Measurements from ENCODE around the gene FOXA3. TPM values are rescaled to one million over a fixed set of nuclear protein-coding genes. Genes with fewer than 3 reads are reported as not detected.

FOXA3 gene
- total and polyA plus RNA-seq, 11 donors = 0.07 TPM; not detected in 10

DNA sequence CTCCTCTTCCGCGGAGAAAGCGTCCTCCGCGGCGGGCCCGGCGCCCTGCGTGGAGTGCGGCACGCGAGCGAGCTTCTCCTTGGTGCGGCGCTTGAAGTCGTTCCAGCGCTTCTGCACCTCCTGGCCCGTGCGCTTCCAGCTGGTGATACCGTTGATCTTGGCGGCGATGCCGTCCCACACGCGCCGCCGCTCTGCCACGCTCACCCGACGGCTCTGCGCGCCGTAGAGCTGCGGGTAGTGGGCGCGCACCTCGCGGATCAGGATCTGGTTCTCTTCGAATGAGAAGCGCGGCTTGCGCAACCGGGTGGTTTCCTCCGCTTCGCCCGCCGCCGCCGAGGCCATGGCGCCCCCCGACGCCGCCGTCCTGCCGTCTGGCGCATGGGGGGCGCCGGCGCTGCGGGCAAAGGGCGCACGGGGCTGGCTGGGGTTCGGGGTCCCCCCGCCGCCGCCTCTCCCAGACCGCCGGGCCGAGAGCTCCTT lies 37.3 kb downstream of the FOXA3 start:
- Histone ChIP-seq H3K4me1 (peaks cover 3 to 26% (median 16%) of the 10 kb centered on the region in 12 donors), H3K27ac (peak overlapping the region in 3 of 12 donors; percentile 20 to 81 (median 79)), H3K36me3 (peaks cover 0 to 39% (median 21%) of the 10 kb centered on the region in 9 donors), H3K4me3 (peak overlapping the region; percentile 52 to 84 (median 77)), H3K9me3 (no peaks in the 10 kb centered on the region), H3K27me3 (no peaks in the 10 kb centered on the region)
- intact Hi-C loops (cut with DNase I) = loop anchor here in 2 of 10 donors (5.0 kb wide), 2 partner anchors 106 to 116 kb away; no protein-coding TSS in a partner anchor
- ATAC-seq (no peak), DNase-seq (peak in 3 of 5 donors; percentile 36 to 58 (median 50))
- TF ChIP-seq CTCF (IDR thresholded peaks at IDR 0.05) (no peak), POLR2A (IDR thresholded peaks at IDR 0.05) (no peak)
- WGBS, 4 donors = 4 to 24% (median 14%) methylated on average over 33 to 69 of the region's 69 CpGs

DNA sequence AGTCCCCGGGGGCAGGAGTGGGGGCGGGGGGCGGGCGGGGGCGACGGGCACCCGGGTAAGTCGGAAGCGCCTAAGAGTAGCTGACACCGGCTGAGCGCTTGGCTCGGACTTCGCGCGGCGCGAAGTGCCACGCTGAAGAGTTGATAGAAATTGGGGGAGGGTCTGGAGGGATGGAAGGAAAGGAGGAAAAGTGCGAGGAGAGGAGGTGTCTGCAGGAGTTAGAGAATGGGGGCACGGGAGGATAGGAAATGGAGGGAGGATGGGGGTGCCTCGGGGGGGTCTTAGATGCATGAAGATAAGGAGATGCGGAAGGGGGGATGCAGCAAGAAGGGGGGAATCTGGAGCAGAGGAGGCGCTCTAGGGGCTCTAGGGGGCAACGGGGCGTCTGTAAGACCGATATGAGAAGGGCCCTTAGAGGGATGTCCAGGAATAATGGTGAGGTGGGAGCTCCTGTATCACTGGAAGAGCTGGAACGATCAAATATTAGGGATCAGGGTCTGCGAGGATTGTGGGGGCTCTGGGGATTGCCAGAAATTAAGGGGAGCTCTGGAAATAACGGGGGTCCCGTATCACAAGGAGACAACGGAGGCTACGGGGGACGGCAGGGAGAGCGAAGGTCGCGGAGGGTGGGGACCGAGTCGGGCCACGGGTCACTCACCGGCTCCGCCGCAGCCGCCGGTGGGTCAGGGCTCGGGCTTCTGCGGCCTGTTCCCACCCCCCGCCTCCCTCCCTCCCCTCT lies 38.0 kb downstream of the FOXA3 start, which contains the start of gene MYPOP:
TSS of gene MYPOP (minus strand) at position 702 of the 739 bp plus-strand sequence. CDS start 840 bp downstream, outside the sequence.
- Histone ChIP-seq H3K9me3 (no peaks in the 10 kb centered on the region), H3K27ac (peak within 1 kb of the TSS; percentile 63 to 88 (median 79)), H3K36me3 (peaks cover 0 to 36% (median 21%) of the 10 kb centered on the region in 9 donors), H3K4me3 (peak within 1 kb of the TSS; percentile 52 to 84 (median 77)), H3K4me1 (peaks cover 3 to 26% (median 16%) of the 10 kb centered on the region in 12 donors), H3K27me3 (no peaks in the 10 kb centered on the region)
- no peak for DNase-seq
- TF ChIP-seq POLR2A (IDR thresholded peaks at IDR 0.05) (no peak), CTCF (IDR thresholded peaks at IDR 0.05) (no peak)
- intact Hi-C loops (cut with DNase I) = loop anchor here in 3 of 10 donors (2.0 to 5.0 kb wide), 5 partner anchors 15 to 115 kb away; partner anchors contain the start of genes IRF2BP1 (in 2 of the 3) and CCDC61 (in 1 of the 3)
- WGBS, 4 donors = 0 to 1% (median 1%) methylated on average over 39 to 47 of the region's 47 CpGs
- ATAC-seq = no peak

DNA sequence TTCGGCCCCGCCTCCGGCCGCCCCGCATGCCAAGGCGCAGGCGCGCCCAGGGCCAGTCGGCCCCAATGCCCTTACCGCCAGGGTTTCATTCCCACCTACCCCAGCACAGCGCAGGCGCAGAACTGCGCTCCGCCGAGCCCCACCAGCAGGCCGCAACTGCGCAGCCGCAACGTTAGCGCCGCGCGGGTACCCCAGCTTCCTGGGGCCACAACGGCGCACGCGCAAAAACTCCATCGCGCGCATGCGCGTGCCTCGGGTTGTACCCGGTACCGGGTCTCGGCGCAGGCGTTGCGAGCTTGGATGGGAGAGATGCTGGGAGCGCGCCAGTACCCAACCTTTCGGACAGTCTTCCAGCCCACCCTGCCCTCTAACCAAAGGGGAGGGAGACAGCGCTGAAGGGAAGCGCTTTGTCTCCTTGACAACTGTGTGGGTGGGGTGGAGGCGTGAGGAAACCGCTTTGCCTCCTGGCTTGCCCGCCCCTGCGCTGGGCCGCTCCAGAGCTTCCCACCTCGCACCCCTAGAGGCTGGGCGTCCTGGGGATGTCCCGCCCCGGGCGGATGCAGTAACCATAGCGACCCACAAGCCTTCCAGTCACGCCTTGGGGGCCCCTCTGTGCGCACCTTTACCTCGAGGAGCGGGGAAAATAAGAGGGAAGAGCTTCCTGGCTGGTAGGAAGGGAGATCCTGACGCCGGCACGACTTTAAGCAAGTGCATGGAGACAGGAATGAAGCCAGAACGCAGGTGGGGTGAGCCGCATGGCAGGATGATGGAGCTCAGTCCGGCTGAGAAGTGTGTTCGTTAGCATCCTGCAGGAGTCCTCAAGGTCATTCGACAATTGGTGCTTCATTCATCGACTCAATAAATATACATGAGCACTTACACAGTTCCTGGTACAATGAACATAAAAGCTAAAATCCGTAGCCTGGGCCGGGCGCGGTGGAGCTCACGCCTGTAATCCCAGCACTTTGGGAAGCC lies 38.8 kb downstream of the FOXA3 start:
- peak; percentile 98 to 100 (median 99) for DNase-seq
- ATAC-seq = peak; percentile 95 to 97 (median 96)
- WGBS, 4 donors = 1 to 3% (median 2%) methylated on average over 52 to 73 of the region's 73 CpGs
- peaks cover 3 to 26% (median 16%) of the 10 kb centered on the region in 12 donors for H3K4me1 ChIP-seq
- peak overlapping the region; percentile 52 to 84 (median 77) for H3K4me3 ChIP-seq
- TF ChIP-seq POLR2A (IDR thresholded peaks at IDR 0.05) (peak in 1 of 2 donors; percentile 78), CTCF (IDR thresholded peaks at IDR 0.05) (peak in 1 of 12 donors; percentile 9)
- intact Hi-C loops (cut with DNase I) = loop anchor here in 3 of 10 donors (2.0 to 5.0 kb wide), 5 partner anchors 16 to 114 kb away; partner anchors contain the start of genes IRF2BP1 (in 2 of the 3) and CCDC61 (in 1 of the 3)
- no peaks in the 10 kb centered on the region for H3K9me3 ChIP-seq
- H3K27ac ChIP-seq = peak overlapping the region; percentile 63 to 88 (median 79)
- H3K27me3 ChIP-seq = no peaks in the 10 kb centered on the region
- peaks cover 0 to 28% (median 20%) of the 10 kb centered on the region in 9 donors for H3K36me3 ChIP-seq
